GM12875 (cell line): ENCODE results near the gene TRMT112.

Experiments used
- H3K4me3 ChIP-seq: one replicate; pipeline ENCODE4 v1.5.1; 2011; ENCODE audit warnings: low read depth, low read length, control low read depth
- CTCF ChIP-seq: IDR thresholded peaks from 2 replicates; pipeline ENCODE4 v1.5.1; 2011; ENCODE audit warnings: low read depth, mild to moderate bottlenecking, control low read depth, inconsistent platforms, low read length, moderate library complexity, borderline replicate concordance; ENCODE audit not compliant: insufficient read depth

TRMT112 gene

GRCh38 chr11:64298966-64299846, 18.2 kb downstream of the TRMT112 start:
- TF ChIP-seq CTCF: no peak
- no peak overlapping the region for H3K4me3 ChIP-seq

- H3K4me3 ChIP-seq: no peak overlapping the region
- TF ChIP-seq CTCF: no peak
These were observed 19.5 kb downstream of the TRMT112 start for GRCh38 chr11:64297699-64298358.

GRCh38 chr11:64296830-64297698, 20.3 kb downstream of the TRMT112 start:
- no peak for TF ChIP-seq CTCF
- no peak overlapping the region for H3K4me3 ChIP-seq

- no peak for TF ChIP-seq CTCF
- H3K4me3 ChIP-seq: no peak overlapping the region
These were observed 21.1 kb downstream of the TRMT112 start for GRCh38 chr11:64296236-64296635.

- TF ChIP-seq CTCF: no peak
- no peak overlapping the region for H3K4me3 ChIP-seq
These were observed 21.6 kb downstream of the TRMT112 start for GRCh38 chr11:64295760-64296159.

GRCh38 chr11:64294774-64295173, 22.6 kb downstream of the TRMT112 start:
- H3K4me3 ChIP-seq: no peak overlapping the region
- TF ChIP-seq CTCF: no peak
